HepG2 (cell line): ENCODE results near the gene VTI1B. TPM values are rescaled to one million over a fixed set of nuclear protein-coding genes. Genes with fewer than 3 reads are reported as not detected.

ENCODE experiments used
- CENPX ChIP-seq: sonication (generic); formaldehyde crosslinking; IDR thresholded peaks from 2 replicates; pipeline ENCODE4 v1.9.0; 2021; ENCODE audit warnings: mild to moderate bottlenecking, missing genetic modification reagents, moderate library complexity
- HCFC1 ChIP-seq: fragments of 150-350 bp; IDR thresholded peaks from 2 replicates; pipeline ENCODE4 v1.6.1; 2014; ENCODE audit warnings: low read depth, low read length
- KLF6 ChIP-seq: IDR thresholded peaks from 2 replicates; pipeline ENCODE4 v1.8.0; 2016; ENCODE audit warnings: missing biosample characterization, missing genetic modification reagents
- MTA3 ChIP-seq: sonication (generic); formaldehyde crosslinking; IDR thresholded peaks from 2 replicates; pipeline ENCODE4 v1.4.0; 2020; ENCODE audit warnings: missing genetic modification reagents
- MYC ChIP-seq: sonication (generic); formaldehyde crosslinking; IDR thresholded peaks from 2 replicates; pipeline ENCODE4 v1.9.0; 2021; ENCODE audit warnings: missing genetic modification reagents, borderline replicate concordance
- NFYB ChIP-seq: sonication (generic); formaldehyde crosslinking; IDR thresholded peaks from 2 replicates; pipeline ENCODE4 v1.4.0; 2020; ENCODE audit warnings: missing genetic modification reagents
- PAWR ChIP-seq: sonication (generic); formaldehyde crosslinking; IDR thresholded peaks from 2 replicates; pipeline ENCODE4 v1.4.0; 2020; ENCODE audit warnings: missing genetic modification reagents, mild to moderate bottlenecking, borderline replicate concordance
- PHB2 ChIP-seq: fragments of 450-650 bp; IDR thresholded peaks from 2 replicates; pipeline ENCODE4 v1.6.1; 2018; ENCODE audit not compliant: partially characterized antibody
- RFXANK ChIP-seq: IDR thresholded peaks from 2 replicates; pipeline ENCODE4 v1.6.1; 2016
- SAP130 ChIP-seq: IDR thresholded peaks from 2 replicates; pipeline ENCODE4 v1.6.1; 2016; ENCODE audit warnings: low read depth
- SYNCRIP ChIP-seq: fragments of 200-400 bp; formaldehyde crosslinking; IDR thresholded peaks from 2 replicates; pipeline ENCODE4 v1.6.1; 2018; ENCODE audit warnings: mild to moderate bottlenecking, low read depth, low read length; ENCODE audit not compliant: insufficient read depth
- YY1 ChIP-seq: IDR thresholded peaks from 2 replicates; pipeline ENCODE4 v1.6.1; 2011; ENCODE audit warnings: low read length, low read depth, moderate library complexity, mild to moderate bottlenecking; ENCODE audit not compliant: insufficient read depth, insufficient replicate concordance
- ZNF558 ChIP-seq: sonication (generic); formaldehyde crosslinking; IDR thresholded peaks from 2 replicates; pipeline ENCODE4 v1.9.0; 2022; ENCODE audit warnings: mild to moderate bottlenecking, missing genetic modification reagents, borderline replicate concordance
- ZNF777 ChIP-seq: sonication (generic); formaldehyde crosslinking; IDR thresholded peaks from 2 replicates; pipeline ENCODE4 v1.4.0; 2020; ENCODE audit warnings: missing genetic modification reagents
- polyA plus RNA-seq, 8 experiments: library from polyadenylated mRNA; depleted of rRNA in 3 of 8; stranded (reverse) in 7 of 8; unstranded in 1 of 8; fragments of >200 nt; fragmentation: Illumina TruSeq in 4 of 8; extraction: Trizol in 4 of 8; gene quantifications; 2 replicates each; pipeline versions ENCODE4 v1.2.1 to v1.2.3, GENCODE V29; 2011 to 2016; ENCODE audit warnings: low read depth in 4 of 8, missing spikeins in 1 of 8, mixed read lengths in 1 of 8; ENCODE audit not compliant: insufficient read depth in 1 of 8
- total RNA-seq, 5 experiments: library from RNA; depleted of rRNA; stranded (reverse); fragments of >200 nt; fragmentation: Illumina TruSeq; extraction: Trizol; gene quantifications; 2 replicates each; pipeline ENCODE4 v1.2.3, GENCODE V29; 2016; ENCODE audit warnings: low read depth in 1 of 5
- TF ChIP-seq, protein P1 (sequence below): sonication (generic); formaldehyde crosslinking; IDR thresholded peaks from 2 replicates; pipeline ENCODE4 v1.4.0; 2020; ENCODE audit warnings: missing genetic modification reagents
- TF ChIP-seq, protein P2 (sequence below): sonication (generic); formaldehyde crosslinking; IDR thresholded peaks from 2 replicates; pipeline ENCODE4 v1.5.1; 2020; ENCODE audit warnings: missing genetic modification reagents, mild to moderate bottlenecking, borderline replicate concordance
- TF ChIP-seq, protein P3 (sequence below), 2 experiments: sonication (generic) in 1 of 2; formaldehyde crosslinking in 1 of 2; IDR thresholded peaks; 2 replicates each; pipeline versions ENCODE4 v1.4.0 to v1.6.1; 2018 to 2020; ENCODE audit warnings: missing genetic modification reagents in 2 of 2, borderline replicate concordance in 1 of 2, low read depth in 1 of 2, mild to moderate bottlenecking in 1 of 2, missing biosample characterization in 1 of 2
- TF ChIP-seq, protein P4 (sequence below): sonication (generic); formaldehyde crosslinking; conservative IDR thresholded peaks from 2 replicates; pipeline ENCODE4 v1.5.0; 2020; ENCODE audit warnings: missing genetic modification reagents
- TF ChIP-seq, protein P5 (sequence below): sonication (generic); formaldehyde crosslinking; IDR thresholded peaks from 2 replicates; pipeline ENCODE4 v1.8.1; 2022; ENCODE audit warnings: mild to moderate bottlenecking, missing genetic modification reagents
- TF ChIP-seq, protein P6 (sequence below): sonication (generic); formaldehyde crosslinking; IDR thresholded peaks from 2 replicates; pipeline ENCODE4; 2020; ENCODE audit warnings: missing genetic modification reagents, mild to moderate bottlenecking, borderline replicate concordance

The VTI1B gene
- total and polyA plus RNA-seq, 2 of the 13 experiments (the other 11 are each of a cell fraction or from before 2014, with no cell fraction given) = 39.0 to 103 TPM

DNA sequence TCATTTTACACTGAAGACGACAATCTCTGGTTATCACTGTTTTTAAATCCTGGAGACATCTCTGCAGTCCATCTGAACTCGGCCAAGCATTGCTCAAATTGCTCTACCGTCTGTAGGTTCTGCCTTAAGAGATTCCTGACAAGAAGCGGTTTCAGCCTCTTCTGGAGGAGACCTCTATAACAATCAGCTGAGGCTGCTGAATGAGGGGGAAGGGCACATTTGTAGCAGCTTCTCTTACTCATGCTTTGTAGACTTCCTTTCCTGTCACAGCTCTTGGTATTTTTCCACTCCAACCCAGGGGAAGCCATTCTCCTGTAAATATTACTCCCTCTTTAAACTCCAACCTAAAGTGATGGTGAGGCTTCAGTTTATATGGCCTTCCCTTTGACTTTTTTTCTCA is 51.8 kb downstream of the VTI1B start (continued):
- TF ChIP-seq, protein P1, sequence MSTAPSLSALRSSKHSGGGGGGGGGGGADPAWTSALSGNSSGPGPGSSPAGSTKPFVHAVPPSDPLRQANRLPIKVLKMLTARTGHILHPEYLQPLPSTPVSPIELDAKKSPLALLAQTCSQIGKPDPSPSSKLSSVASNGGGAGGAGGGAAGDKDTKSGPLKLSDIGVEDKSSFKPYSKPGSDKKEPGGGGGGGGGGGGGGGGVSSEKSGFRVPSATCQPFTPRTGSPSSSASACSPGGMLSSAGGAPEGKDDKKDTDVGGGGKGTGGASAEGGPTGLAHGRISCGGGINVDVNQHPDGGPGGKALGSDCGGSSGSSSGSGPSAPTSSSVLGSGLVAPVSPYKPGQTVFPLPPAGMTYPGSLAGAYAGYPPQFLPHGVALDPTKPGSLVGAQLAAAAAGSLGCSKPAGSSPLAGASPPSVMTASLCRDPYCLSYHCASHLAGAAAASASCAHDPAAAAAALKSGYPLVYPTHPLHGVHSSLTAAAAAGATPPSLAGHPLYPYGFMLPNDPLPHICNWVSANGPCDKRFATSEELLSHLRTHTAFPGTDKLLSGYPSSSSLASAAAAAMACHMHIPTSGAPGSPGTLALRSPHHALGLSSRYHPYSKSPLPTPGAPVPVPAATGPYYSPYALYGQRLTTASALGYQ (CRISPR knock-in tag) = no peak
- TF ChIP-seq SYNCRIP (no peak), NFYB (CRISPR knock-in tag) (no peak), MTA3 (CRISPR knock-in tag) (no peak), RFXANK (CRISPR knock-in tag) (no peak), KLF6 (CRISPR knock-in tag) (no peak), ZNF777 (no peak), ZNF558 (CRISPR knock-in tag) (no peak), SAP130 (peak; percentile 74; the same call in 1 of the 2 replicates), HCFC1 (no peak), PAWR (CRISPR knock-in tag) (no peak), YY1 (no peak), CENPX (CRISPR knock-in tag) (no peak), PHB2 (no peak), MYC (CRISPR knock-in tag) (no peak)
- TF ChIP-seq, protein P2, sequence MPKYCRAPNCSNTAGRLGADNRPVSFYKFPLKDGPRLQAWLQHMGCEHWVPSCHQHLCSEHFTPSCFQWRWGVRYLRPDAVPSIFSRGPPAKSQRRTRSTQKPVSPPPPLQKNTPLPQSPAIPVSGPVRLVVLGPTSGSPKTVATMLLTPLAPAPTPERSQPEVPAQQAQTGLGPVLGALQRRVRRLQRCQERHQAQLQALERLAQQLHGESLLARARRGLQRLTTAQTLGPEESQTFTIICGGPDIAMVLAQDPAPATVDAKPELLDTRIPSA = no peak
- TF ChIP-seq, protein P3, sequence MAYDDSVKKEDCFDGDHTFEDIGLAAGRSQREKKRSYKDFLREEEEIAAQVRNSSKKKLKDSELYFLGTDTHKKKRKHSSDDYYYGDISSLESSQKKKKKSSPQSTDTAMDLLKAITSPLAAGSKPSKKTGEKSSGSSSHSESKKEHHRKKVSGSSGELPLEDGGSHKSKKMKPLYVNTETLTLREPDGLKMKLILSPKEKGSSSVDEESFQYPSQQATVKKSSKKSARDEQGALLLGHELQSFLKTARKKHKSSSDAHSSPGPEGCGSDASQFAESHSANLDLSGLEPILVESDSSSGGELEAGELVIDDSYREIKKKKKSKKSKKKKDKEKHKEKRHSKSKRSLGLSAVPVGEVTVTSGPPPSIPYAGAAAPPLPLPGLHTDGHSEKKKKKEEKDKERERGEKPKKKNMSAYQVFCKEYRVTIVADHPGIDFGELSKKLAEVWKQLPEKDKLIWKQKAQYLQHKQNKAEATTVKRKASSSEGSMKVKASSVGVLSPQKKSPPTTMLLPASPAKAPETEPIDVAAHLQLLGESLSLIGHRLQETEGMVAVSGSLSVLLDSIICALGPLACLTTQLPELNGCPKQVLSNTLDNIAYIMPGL (CRISPR knock-in tag; IDR thresholded peaks at IDR 0.05; ENCODE audit: borderline replicate concordance in 1 of 2, low read depth in 1 of 2) = no peak
- TF ChIP-seq, protein P4, sequence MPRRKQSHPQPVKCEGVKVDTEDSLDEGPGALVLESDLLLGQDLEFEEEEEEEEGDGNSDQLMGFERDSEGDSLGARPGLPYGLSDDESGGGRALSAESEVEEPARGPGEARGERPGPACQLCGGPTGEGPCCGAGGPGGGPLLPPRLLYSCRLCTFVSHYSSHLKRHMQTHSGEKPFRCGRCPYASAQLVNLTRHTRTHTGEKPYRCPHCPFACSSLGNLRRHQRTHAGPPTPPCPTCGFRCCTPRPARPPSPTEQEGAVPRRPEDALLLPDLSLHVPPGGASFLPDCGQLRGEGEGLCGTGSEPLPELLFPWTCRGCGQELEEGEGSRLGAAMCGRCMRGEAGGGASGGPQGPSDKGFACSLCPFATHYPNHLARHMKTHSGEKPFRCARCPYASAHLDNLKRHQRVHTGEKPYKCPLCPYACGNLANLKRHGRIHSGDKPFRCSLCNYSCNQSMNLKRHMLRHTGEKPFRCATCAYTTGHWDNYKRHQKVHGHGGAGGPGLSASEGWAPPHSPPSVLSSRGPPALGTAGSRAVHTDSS (CRISPR knock-in tag) = no peak
- TF ChIP-seq, protein P5, sequence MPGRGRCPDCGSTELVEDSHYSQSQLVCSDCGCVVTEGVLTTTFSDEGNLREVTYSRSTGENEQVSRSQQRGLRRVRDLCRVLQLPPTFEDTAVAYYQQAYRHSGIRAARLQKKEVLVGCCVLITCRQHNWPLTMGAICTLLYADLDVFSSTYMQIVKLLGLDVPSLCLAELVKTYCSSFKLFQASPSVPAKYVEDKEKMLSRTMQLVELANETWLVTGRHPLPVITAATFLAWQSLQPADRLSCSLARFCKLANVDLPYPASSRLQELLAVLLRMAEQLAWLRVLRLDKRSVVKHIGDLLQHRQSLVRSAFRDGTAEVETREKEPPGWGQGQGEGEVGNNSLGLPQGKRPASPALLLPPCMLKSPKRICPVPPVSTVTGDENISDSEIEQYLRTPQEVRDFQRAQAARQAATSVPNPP (CRISPR knock-in tag) = no peak
- TF ChIP-seq, protein P6, sequence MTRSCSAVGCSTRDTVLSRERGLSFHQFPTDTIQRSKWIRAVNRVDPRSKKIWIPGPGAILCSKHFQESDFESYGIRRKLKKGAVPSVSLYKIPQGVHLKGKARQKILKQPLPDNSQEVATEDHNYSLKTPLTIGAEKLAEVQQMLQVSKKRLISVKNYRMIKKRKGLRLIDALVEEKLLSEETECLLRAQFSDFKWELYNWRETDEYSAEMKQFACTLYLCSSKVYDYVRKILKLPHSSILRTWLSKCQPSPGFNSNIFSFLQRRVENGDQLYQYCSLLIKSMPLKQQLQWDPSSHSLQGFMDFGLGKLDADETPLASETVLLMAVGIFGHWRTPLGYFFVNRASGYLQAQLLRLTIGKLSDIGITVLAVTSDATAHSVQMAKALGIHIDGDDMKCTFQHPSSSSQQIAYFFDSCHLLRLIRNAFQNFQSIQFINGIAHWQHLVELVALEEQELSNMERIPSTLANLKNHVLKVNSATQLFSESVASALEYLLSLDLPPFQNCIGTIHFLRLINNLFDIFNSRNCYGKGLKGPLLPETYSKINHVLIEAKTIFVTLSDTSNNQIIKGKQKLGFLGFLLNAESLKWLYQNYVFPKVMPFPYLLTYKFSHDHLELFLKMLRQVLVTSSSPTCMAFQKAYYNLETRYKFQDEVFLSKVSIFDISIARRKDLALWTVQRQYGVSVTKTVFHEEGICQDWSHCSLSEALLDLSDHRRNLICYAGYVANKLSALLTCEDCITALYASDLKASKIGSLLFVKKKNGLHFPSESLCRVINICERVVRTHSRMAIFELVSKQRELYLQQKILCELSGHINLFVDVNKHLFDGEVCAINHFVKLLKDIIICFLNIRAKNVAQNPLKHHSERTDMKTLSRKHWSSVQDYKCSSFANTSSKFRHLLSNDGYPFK (CRISPR knock-in tag) = no peak
